Measurements from ENCODE around the gene CDCA5.

Gene CDCA5

GRCh38 chr11:65116370-65117205 lies 32.7 kb upstream of the CDCA5 start:
- peak in 1 of 2 experiments; percentile 60 for DNase-seq (ENCODE audit: low read depth in 1 of 2, low spot score in 1 of 2)
- in situ Hi-C loops (cut with HindIII; ENCODE audit: low pct_unique_long_range_greater_than_20kb, low sequenced_read_pairs) = no loop called here
- no peak for TF ChIP-seq JUND (IDR thresholded peaks at IDR 0.05; ENCODE audit: low read depth)

GRCh38 chr11:65115361-65116082 lies 31.7 kb upstream of the CDCA5 start:
- DNase-seq (ENCODE audit: low read depth in 1 of 2, low spot score in 1 of 2) = no peak
- in situ Hi-C loops (cut with HindIII; ENCODE audit: low pct_unique_long_range_greater_than_20kb, low sequenced_read_pairs) = no loop called here
- no peak for TF ChIP-seq JUND (IDR thresholded peaks at IDR 0.05; ENCODE audit: low read depth)

- in situ Hi-C loops (cut with HindIII; ENCODE audit: low pct_unique_long_range_greater_than_20kb, low sequenced_read_pairs) = no loop called here
- TF ChIP-seq JUND (IDR thresholded peaks at IDR 0.05; ENCODE audit: low read depth) = no peak
- no peak for DNase-seq (ENCODE audit: low read depth in 1 of 2, low spot score in 1 of 2)
Measured at GRCh38 chr11:65114538-65115171, 30.8 kb upstream of the CDCA5 start.

- TF ChIP-seq JUND (IDR thresholded peaks at IDR 0.05; ENCODE audit: low read depth) = no peak
- no peak for DNase-seq (ENCODE audit: low read depth in 1 of 2, low spot score in 1 of 2)
- in situ Hi-C loops (cut with HindIII; ENCODE audit: low pct_unique_long_range_greater_than_20kb, low sequenced_read_pairs) = no loop called here
Measured at GRCh38 chr11:65113839-65114238, 30.0 kb upstream of the CDCA5 start.

- in situ Hi-C loops (cut with HindIII; ENCODE audit: low pct_unique_long_range_greater_than_20kb, low sequenced_read_pairs) = no loop called here
- TF ChIP-seq JUND (IDR thresholded peaks at IDR 0.05; ENCODE audit: low read depth) = no peak
- no peak for DNase-seq (ENCODE audit: low read depth in 1 of 2, low spot score in 1 of 2)
Measured at GRCh38 chr11:65113361-65113756, 29.5 kb upstream of the CDCA5 start.

- in situ Hi-C loops (cut with HindIII; ENCODE audit: low pct_unique_long_range_greater_than_20kb, low sequenced_read_pairs) = no loop called here
- no peak for TF ChIP-seq JUND (IDR thresholded peaks at IDR 0.05; ENCODE audit: low read depth)
- DNase-seq (ENCODE audit: low read depth in 1 of 2, low spot score in 1 of 2) = peak; percentile 71 to 72
Measured at GRCh38 chr11:65112546-65113360, 28.9 kb upstream of the CDCA5 start.

- 0 out of 2 replicates have a peak, but pooled peaks have one; percentile 14 for TF ChIP-seq JUND (IDR thresholded peaks at IDR 0.05; ENCODE audit: low read depth)
- DNase-seq (ENCODE audit: low read depth in 1 of 2, low spot score in 1 of 2) = peak; percentile 99
- in situ Hi-C loops (cut with HindIII; ENCODE audit: low pct_unique_long_range_greater_than_20kb, low sequenced_read_pairs) = no loop called here
Measured at GRCh38 chr11:65111744-65112545, 28.1 kb upstream of the CDCA5 start, which contains the start of gene TM7SF2. TSS of gene TM7SF2 (plus strand) at chr11:65111872. CDS start at chr11:65112016, 144 bp downstream.

GRCh38 chr11:65111159-65111743 lies 27.4 kb upstream of the CDCA5 start:
- no peak for DNase-seq (ENCODE audit: low read depth in 1 of 2, low spot score in 1 of 2)

GRCh38 chr11:65110354-65110861 lies 26.6 kb upstream of the CDCA5 start:
- TF ChIP-seq JUND (IDR thresholded peaks at IDR 0.05; ENCODE audit: low read depth) = no peak
- in situ Hi-C loops (cut with HindIII; ENCODE audit: low pct_unique_long_range_greater_than_20kb, low sequenced_read_pairs) = no loop called here
- peak; percentile 89 to 91 for DNase-seq (ENCODE audit: low read depth in 1 of 2, low spot score in 1 of 2)

More at GRCh38 chr11:65111159-65111743, 27.4 kb upstream of the CDCA5 start:
- TF ChIP-seq JUND (IDR thresholded peaks at IDR 0.05; ENCODE audit: low read depth) = no peak
- in situ Hi-C loops (cut with HindIII; ENCODE audit: low pct_unique_long_range_greater_than_20kb, low sequenced_read_pairs) = no loop called here

GRCh38 chr11:65109231-65110198 lies 25.7 kb upstream of the CDCA5 start:
- DNase-seq (ENCODE audit: low read depth in 1 of 2, low spot score in 1 of 2) = no peak
- in situ Hi-C loops (cut with HindIII; ENCODE audit: low pct_unique_long_range_greater_than_20kb, low sequenced_read_pairs) = no loop called here
- TF ChIP-seq JUND (IDR thresholded peaks at IDR 0.05; ENCODE audit: low read depth) = no peak
